Activated effector memory CD4-positive, alpha-beta T cell treated with anti-CD3 and anti-CD28 coated beads, Interleukin-2, amount 50 U/mL, for 16 hours (primary cell): ENCODE data around the gene ACTL6B.
A peak's percentile ranks its signal among the peaks of the same experiment; 100 is the strongest.

Experiments used
- DNase-seq: peaks from one replicate; pipeline ENCODE4 v3.0.0-alpha.2; 2020

ACTL6B gene

GRCh38 chr7:100683659-100684533, 27.6 kb upstream of the ACTL6B start:
- no peak for DNase-seq

GRCh38 chr7:100682991-100683658, 26.9 kb upstream of the ACTL6B start:
- DNase-seq = no peak

DNA sequence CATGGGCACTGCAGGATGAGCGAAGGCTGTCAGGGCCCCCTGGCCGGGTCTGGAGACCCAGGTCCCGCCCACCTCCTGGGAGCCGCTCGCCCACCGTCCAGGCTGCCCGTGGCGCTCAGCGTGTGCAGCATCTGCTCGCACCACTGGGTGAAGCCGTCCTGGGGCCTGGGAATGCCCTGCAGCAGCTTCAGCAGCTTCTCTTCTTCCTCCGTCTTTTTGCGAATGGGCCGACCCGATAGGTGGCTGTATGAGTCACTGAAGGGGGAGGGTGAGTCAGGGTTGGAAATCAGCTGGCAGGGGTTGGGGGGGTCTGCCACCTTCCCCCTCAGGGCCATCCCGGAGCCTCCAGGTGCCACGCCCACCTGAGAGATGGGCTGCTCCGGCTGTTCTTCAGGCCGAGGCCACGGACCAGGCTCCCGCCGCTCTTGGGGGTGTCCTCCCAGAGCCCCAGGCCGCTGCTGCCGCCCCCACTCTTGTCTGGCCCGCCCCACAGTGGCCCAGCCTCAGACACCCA, 26.0 kb upstream of the ACTL6B start:
- no peak for DNase-seq

DNA sequence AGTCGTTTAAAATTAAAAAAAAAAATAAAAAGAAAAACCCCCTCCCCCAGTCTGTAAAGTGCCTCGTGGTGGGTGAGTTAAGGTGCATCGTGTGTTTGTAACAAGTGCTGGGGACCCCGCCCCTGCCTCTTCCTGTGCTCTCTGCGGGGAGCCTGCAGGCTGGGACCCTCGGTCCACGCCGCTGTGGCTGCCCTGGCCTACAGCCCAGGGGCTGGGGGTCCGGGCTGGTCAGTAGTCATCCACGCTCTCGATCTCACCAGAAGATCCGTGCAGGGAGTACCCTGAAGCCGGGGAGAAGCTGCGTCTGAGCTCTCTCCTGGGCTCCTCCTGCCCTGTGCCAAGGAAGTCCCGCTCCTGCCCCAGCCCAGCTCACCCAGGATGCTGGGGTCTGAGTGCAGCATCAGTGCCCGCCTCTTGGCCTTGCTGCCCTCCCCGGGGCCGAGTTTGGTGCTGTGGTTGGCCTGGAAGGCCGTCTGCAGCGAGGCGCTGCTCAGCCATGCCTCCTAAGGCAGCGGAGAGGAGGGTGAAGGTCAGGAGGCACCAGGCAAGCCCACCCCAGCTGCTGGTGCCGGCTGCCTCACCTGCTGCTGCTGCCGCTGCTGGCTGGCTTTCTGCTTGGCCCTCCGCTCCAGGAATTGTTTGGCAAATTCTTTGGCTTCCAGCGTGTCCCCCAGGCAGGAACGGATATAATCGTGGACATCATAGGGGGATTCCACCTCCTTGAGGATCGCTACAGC, 25.4 kb upstream of the ACTL6B start:
- DNase-seq = no peak

DNA sequence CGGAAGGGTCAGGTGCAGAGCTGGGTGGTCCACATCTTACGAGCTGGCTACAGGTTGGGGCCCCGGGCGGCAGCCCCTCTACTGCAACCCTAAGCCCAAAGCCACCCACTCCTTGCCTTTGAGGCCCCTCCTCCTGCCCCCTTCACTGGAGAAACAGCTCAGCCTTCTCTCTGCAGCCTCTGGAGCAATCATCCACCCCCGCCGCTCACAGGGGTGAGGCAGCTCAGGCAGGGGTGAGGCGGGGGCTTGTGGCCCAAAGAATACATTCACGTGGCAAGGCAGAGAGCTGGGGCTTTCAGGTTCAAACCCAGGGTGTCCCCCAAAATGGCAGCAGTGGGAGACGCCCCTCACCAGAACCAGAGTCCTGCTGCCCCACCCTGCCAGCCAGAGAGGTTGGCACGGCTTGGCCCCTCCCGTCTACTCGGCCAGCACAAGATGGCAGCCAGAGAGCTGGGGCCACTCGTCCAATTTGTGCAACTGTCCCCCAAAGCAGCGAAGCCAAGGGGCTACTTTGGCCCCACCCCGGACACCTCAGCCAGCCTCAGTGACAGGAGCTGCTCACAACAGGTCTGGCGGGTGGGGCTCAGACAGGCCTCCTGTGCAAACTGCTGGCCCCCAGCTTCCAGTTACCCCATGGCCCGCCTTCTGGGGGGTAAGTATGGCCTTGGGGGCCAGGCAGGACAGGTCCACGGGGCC, 24.5 kb upstream of the ACTL6B start:
- DNase-seq = no peak

GRCh38 chr7:100679927-100680575, 23.8 kb upstream of the ACTL6B start:
- no peak for DNase-seq

DNA sequence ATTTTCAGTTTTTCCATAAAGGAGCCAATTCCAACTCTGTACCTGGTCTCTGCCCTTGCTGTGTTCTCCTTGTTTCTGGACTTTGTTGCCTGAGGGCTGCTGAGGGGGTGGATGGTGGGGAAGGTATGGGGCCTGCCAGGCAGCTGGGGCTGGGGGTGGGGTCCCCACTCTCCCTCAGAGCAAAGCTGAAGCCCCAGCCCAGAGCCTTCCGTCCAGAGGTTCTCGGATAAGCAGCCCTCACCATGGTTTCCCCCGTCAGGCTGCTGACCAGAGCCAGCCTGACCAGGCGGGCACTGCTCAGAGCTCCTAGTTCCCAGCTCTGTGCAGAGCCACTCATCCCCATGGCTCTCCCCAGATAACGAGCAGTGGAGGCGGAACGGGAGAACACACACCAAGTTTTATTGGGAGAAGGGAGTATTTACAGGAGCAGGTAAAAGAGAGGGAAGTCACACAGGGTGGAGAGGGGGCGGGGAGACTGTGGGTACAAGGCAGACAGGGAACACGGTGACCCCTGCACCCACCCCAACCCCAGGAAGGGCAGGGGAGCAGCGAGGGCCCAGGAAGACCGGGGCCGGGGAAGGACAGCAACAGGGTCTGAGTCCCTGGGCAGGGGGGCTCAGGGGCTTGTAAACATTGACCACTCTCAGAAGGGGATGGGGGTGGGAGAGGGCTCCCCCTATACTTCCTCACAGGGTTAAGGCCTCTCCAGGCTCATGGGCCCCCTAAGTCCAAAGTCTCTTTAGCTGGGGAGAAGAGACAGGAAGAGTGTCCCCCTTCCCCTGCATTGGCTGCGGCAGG, 23.1 kb upstream of the ACTL6B start:
- no peak for DNase-seq

GRCh38 chr7:100678291-100678984, 22.2 kb upstream of the ACTL6B start:
- DNase-seq = no peak

DNA sequence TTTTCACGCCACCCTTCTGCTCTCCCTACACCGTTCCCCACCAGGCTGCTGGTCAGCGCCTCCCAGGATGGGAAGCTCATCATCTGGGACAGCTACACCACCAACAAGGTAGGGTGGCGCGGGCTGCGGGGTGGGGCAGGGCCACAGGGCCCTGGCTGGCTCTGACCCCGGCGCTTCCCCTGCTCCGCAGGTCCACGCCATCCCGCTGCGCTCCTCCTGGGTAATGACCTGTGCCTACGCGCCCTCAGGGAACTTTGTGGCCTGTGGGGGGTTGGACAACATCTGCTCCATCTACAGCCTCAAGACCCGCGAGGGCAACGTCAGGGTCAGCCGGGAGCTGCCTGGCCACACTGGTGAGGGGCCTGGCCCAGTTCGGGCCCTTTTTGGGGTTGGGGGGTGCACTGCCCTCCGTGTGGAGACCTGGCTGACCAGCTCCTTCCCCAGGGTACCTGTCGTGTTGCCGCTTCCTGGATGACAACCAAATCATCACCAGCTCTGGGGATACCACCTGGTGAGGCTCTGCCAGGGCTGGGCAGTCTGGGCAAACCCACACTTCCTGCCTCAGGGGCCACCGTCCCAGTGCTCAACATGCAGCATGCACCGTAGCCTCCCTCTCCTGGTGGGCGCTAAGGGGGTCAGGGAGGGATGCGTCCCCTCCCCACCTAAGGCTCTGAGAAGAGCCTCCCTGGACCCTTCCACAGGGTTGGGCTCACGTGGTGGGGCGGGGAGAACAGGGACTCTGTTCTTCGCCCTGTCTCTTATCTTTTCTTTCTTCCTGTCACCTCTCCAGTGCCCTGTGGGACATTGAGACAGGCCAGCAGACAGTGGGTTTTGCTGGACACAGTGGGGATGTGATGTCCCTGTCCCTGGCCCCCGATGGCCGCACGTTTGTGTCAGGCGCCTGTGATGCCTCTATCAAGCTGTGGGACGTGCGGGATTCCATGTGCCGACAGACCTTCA, 21.3 kb upstream of the ACTL6B start:
- no peak for DNase-seq

- no peak for DNase-seq
Observed at GRCh38 chr7:100676501-100677306, 20.5 kb upstream of the ACTL6B start.

- DNase-seq = peak; percentile 94
Observed at GRCh38 chr7:100675581-100676350, 19.5 kb upstream of the ACTL6B start.

- DNase-seq = no peak
Observed at GRCh38 chr7:100675105-100675451, 18.8 kb upstream of the ACTL6B start.

GRCh38 chr7:100674411-100675104, 18.3 kb upstream of the ACTL6B start:
- DNase-seq = peak; percentile 78

GRCh38 chr7:100673942-100674410, 17.7 kb upstream of the ACTL6B start:
- DNase-seq = peak; percentile 81

GRCh38 chr7:100673302-100673941, 17.2 kb upstream of the ACTL6B start, which contains the start of gene GNB2:
TSS of gene GNB2 (plus strand) at chr7:100673740. CDS start at chr7:100676266, 2,526 bp downstream.
- DNase-seq = peak; percentile 99
